Activated naive CD4-positive, alpha-beta T cell treated with anti-CD3 and anti-CD28 coated beads, Interleukin-2, amount 50 U/mL, for 24 hours (primary cell): ENCODE results near the gene RGL2.

Experiments used
- H3K27ac Mint-ChIP-seq: one replicate; pipeline ENCODE4 v1.8.0; 2021; ENCODE audit warnings: mild to moderate bottlenecking, mixed read lengths
- H3K27me3 Mint-ChIP-seq: one replicate; pipeline ENCODE4 v1.8.0; 2021; ENCODE audit warnings: mixed read lengths
- H3K36me3 Mint-ChIP-seq: one replicate; pipeline ENCODE4 v1.8.0; 2021; ENCODE audit warnings: mixed read lengths
- H3K4me1 Mint-ChIP-seq: one replicate; pipeline ENCODE4 v1.8.0; 2021; ENCODE audit warnings: mixed read lengths
- H3K4me3 Mint-ChIP-seq: one replicate; pipeline ENCODE4 v1.8.0; 2021; ENCODE audit warnings: mild to moderate bottlenecking, mixed read lengths
- H3K9me3 Mint-ChIP-seq: one replicate; pipeline ENCODE4 v1.8.0; 2021; ENCODE audit warnings: mixed read lengths

The RGL2 gene

GRCh38 chr6:33306356-33306755 lies 7.6 kb upstream of the RGL2 start:
- H3K36me3 Mint-ChIP-seq: peaks cover 12% of the 10 kb centered on the region
- peak overlapping the region; percentile 8 for H3K27ac Mint-ChIP-seq
- no peaks in the 10 kb centered on the region for H3K9me3 Mint-ChIP-seq
- H3K4me1 Mint-ChIP-seq: peaks cover 34% of the 10 kb centered on the region
- no peak overlapping the region for H3K4me3 Mint-ChIP-seq
- no peaks in the 10 kb centered on the region for H3K27me3 Mint-ChIP-seq

DNA sequence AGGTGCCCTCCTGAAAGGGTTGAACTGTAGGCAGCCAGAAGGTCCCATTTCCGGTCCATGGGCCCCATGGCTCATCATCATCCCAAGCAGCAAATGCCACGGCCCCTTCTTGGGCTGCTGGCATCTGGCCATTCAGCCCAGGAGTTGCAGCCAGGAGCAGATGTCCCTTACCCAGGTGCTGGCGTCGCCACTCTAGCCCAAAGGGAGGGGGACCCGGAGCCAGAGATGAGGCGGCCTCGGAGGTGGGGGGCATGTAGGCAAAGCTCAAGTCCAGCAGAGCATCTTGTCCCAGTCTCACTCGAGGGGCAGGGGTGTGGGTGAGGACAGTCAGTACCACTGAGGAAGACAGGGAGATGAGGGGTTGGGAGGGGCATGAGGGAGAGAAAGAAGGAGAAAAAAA lies 6.3 kb upstream of the RGL2 start:
- H3K9me3 Mint-ChIP-seq: no peaks in the 10 kb centered on the region
- H3K27me3 Mint-ChIP-seq: no peaks in the 10 kb centered on the region
- H3K36me3 Mint-ChIP-seq: peaks cover 11% of the 10 kb centered on the region
- H3K4me3 Mint-ChIP-seq: no peak overlapping the region
- H3K27ac Mint-ChIP-seq: no peak overlapping the region
- H3K4me1 Mint-ChIP-seq: peaks cover 37% of the 10 kb centered on the region

GRCh38 chr6:33304216-33304615 lies 5.5 kb upstream of the RGL2 start:
- Mint-ChIP-seq H3K36me3 (peaks cover 12% of the 10 kb centered on the region), H3K27me3 (no peaks in the 10 kb centered on the region), H3K4me1 (peaks cover 46% of the 10 kb centered on the region), H3K9me3 (no peaks in the 10 kb centered on the region), H3K27ac (no peak overlapping the region), H3K4me3 (no peak overlapping the region)

DNA sequence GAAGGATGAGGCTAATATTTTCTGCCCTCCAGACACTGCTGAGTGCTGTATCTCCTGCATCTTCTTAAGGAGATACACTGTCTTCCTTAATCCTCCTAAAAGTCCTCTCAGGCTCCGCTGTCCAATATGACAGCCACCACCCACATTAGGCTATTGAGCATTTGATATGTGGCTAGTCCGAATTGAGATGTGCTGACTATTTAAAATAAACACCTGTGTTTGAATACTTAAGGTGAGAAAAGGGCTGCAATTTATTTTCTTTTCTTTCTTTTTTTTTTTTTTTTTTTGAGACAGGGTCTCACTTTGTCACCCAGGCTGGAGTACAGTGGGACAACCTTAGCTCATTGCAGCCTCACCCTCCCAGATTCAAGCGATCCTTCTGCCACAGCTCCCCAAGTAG lies 3.1 kb upstream of the RGL2 start:
- Mint-ChIP-seq H3K4me3 (no peak overlapping the region), H3K27me3 (no peaks in the 10 kb centered on the region), H3K27ac (no peak overlapping the region), H3K36me3 (peaks cover 8% of the 10 kb centered on the region), H3K9me3 (no peaks in the 10 kb centered on the region), H3K4me1 (peaks cover 43% of the 10 kb centered on the region)

DNA sequence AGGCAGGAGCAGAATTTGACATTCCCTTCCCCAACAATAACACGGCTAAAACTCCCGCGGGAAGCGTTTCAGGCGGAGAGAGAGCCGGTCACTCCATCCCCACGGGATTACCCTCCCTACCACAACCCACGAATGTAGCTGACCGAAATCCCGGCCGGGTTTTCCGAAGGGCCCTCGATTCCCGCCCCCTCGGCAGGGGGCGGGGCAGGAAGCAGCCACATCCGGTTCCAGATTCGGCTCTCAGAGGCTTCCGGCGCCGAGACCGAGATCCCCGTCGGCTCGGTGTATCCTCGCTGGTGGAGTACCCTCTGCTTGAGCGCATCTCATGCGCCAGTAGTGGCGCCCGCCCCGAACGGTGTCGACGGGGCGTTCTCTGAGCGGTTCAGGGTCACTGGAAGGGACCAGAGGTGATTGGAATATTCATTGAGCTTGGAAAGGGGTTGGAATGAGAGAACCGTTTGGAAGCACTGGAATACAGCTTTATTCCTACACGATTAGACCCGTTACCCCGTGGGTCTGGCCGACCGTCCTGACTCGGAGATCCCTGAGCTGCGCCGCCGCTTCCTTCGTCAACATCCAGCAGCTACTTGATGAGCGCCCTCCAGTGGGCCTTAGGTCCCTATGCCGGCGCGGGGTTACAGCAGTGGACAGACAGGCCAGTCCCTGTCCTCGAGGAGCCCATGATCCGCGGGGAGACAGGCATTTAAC lies 649 bp upstream of the RGL2 start:
- H3K9me3 Mint-ChIP-seq: no peaks in the 10 kb centered on the region
- peak overlapping the region; percentile 98 for H3K4me3 Mint-ChIP-seq
- H3K27me3 Mint-ChIP-seq: no peaks in the 10 kb centered on the region
- H3K27ac Mint-ChIP-seq: peak overlapping the region; percentile 98
- H3K4me1 Mint-ChIP-seq: peaks cover 34% of the 10 kb centered on the region
- H3K36me3 Mint-ChIP-seq: peaks cover 12% of the 10 kb centered on the region

GRCh38 chr6:33297956-33298772 lies 578 bp downstream of the RGL2 start:
- Mint-ChIP-seq H3K27ac (peak overlapping the region; percentile 95), H3K27me3 (no peaks in the 10 kb centered on the region), H3K9me3 (no peaks in the 10 kb centered on the region), H3K4me3 (peak overlapping the region; percentile 98), H3K36me3 (peaks cover 10% of the 10 kb centered on the region), H3K4me1 (peaks cover 27% of the 10 kb centered on the region)

GRCh38 chr6:33297406-33297955 lies 1.3 kb downstream of the RGL2 start:
- Mint-ChIP-seq H3K36me3 (peaks cover 10% of the 10 kb centered on the region), H3K9me3 (no peaks in the 10 kb centered on the region), H3K27me3 (no peaks in the 10 kb centered on the region), H3K4me1 (peaks cover 27% of the 10 kb centered on the region), H3K27ac (peak overlapping the region; percentile 30), H3K4me3 (peak overlapping the region; percentile 33)

GRCh38 chr6:33296797-33297405 lies 1.8 kb downstream of the RGL2 start:
- H3K27ac Mint-ChIP-seq: peak overlapping the region; percentile 56
- H3K9me3 Mint-ChIP-seq: no peaks in the 10 kb centered on the region
- peak overlapping the region; percentile 68 for H3K4me3 Mint-ChIP-seq
- H3K27me3 Mint-ChIP-seq: no peaks in the 10 kb centered on the region
- peaks cover 10% of the 10 kb centered on the region for H3K36me3 Mint-ChIP-seq
- H3K4me1 Mint-ChIP-seq: peaks cover 27% of the 10 kb centered on the region

DNA sequence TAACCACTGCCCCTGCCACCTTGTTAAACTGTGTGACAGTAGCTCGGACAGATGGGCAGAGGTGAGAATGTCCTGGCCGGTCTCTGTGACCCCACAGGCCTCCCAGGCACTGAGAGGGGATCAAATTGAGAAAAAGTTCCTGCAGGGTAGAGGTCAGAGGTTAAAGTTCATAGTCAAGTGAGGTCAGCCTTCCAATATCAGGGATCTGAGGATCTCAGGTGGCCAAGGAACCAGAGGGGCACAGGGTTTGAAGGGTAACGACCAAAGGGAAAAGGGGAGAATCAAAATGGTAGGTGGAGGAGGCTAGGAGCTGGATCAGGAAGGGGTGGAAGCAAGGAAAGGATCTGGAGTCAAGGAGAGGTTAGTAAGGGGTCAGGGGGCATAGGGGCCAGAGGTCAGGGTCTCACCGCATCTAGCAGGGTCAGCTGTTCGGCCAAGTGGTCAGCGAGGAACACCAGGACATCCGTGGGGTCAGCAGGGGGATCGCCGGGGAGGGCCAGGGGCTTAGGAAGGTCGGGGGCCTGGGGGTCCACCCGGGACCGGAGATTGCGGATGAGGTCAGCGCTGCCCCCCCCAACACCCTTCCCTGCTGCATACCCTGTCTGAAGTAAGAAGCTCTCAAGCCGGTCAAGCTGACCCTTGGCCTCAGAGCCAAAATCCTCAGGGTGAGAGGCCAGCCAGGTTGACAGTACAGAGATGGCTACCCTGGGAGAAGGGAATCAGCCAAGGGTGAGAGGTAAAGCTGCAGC lies 2.9 kb downstream of the RGL2 start:
- peaks cover 9% of the 10 kb centered on the region for H3K36me3 Mint-ChIP-seq
- H3K4me1 Mint-ChIP-seq: peaks cover 30% of the 10 kb centered on the region

GRCh38 chr6:33294086-33294823 lies 4.5 kb downstream of the RGL2 start:
- no peaks in the 10 kb centered on the region for H3K9me3 Mint-ChIP-seq
- H3K27me3 Mint-ChIP-seq: no peaks in the 10 kb centered on the region
- peak overlapping the region; percentile 79 for H3K27ac Mint-ChIP-seq
- peaks cover 10% of the 10 kb centered on the region for H3K36me3 Mint-ChIP-seq
- H3K4me3 Mint-ChIP-seq: no peak overlapping the region
- peaks cover 31% of the 10 kb centered on the region for H3K4me1 Mint-ChIP-seq

More for the DNA sequence above, 2.9 kb downstream of the RGL2 start:
- H3K9me3 Mint-ChIP-seq: no peaks in the 10 kb centered on the region
- no peak overlapping the region for H3K27ac Mint-ChIP-seq
- no peaks in the 10 kb centered on the region for H3K27me3 Mint-ChIP-seq
- peak overlapping the region; percentile 30 for H3K4me3 Mint-ChIP-seq

GRCh38 chr6:33292996-33293682 lies 5.6 kb downstream of the RGL2 start:
- H3K4me3 Mint-ChIP-seq: no peak overlapping the region
- peaks cover 34% of the 10 kb centered on the region for H3K4me1 Mint-ChIP-seq
- peaks cover 12% of the 10 kb centered on the region for H3K36me3 Mint-ChIP-seq
- no peak overlapping the region for H3K27ac Mint-ChIP-seq
- no peaks in the 10 kb centered on the region for H3K27me3 Mint-ChIP-seq
- no peaks in the 10 kb centered on the region for H3K9me3 Mint-ChIP-seq

DNA sequence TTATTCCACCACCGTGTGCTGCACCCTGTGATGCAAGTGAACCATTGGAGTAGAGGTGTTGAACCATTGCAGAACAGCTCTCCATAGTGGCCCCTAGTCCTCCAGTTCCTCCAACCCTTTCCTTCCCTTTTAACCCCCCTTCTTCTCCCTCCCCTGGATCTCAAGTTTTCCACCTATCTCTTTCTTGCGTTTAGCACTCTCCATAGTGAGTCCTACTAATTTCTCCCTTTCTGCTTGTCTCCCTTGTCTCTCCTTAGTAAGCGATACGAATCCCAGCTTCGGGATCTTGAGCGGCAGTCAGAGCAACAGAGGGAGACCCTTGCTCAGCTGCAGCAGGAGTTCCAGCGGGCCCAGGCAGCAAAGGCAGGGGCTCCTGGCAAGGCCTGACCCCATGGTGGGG lies 8.3 kb downstream of the RGL2 start:
- peaks cover 42% of the 10 kb centered on the region for H3K4me1 Mint-ChIP-seq
- no peaks in the 10 kb centered on the region for H3K9me3 Mint-ChIP-seq
- no peaks in the 10 kb centered on the region for H3K27me3 Mint-ChIP-seq
- H3K4me3 Mint-ChIP-seq: peak overlapping the region; percentile 97
- H3K36me3 Mint-ChIP-seq: peaks cover 16% of the 10 kb centered on the region
- H3K27ac Mint-ChIP-seq: peak overlapping the region; percentile 95

GRCh38 chr6:33289784-33290315 lies 8.9 kb downstream of the RGL2 start:
- H3K27ac Mint-ChIP-seq: peak overlapping the region; percentile 94
- peaks cover 16% of the 10 kb centered on the region for H3K36me3 Mint-ChIP-seq
- peak overlapping the region; percentile 97 for H3K4me3 Mint-ChIP-seq
- peaks cover 42% of the 10 kb centered on the region for H3K4me1 Mint-ChIP-seq
- no peaks in the 10 kb centered on the region for H3K27me3 Mint-ChIP-seq
- H3K9me3 Mint-ChIP-seq: no peaks in the 10 kb centered on the region
